K562 (cell line): ENCODE results near the gene CCT3. TPM values are rescaled to one million over a fixed set of nuclear protein-coding genes. Genes with fewer than 3 reads are reported as not detected.

ENCODE experiments used
- AFF1 ChIP-seq, 2 experiments: fragments of 450-650 bp; IDR thresholded peaks; 2 replicates each; pipeline ENCODE4 v1.6.1; 2018; ENCODE audit warnings: mild to moderate bottlenecking in 2 of 2, low read depth in 1 of 2; ENCODE audit not compliant: partially characterized antibody in 2 of 2
- GATAD2B ChIP-seq: fragments of 450-650 bp; IDR thresholded peaks from 2 replicates; pipeline ENCODE4 v1.6.1; 2017; ENCODE audit warnings: mild to moderate bottlenecking, borderline replicate concordance
- HDAC1 ChIP-seq, 2 experiments: fragments of 450-650 bp; IDR thresholded peaks; 2 replicates each; pipeline ENCODE4 v1.6.1; 2016 to 2017; ENCODE audit warnings: inconsistent platforms in 1 of 2, mild to moderate bottlenecking in 1 of 2, moderate library complexity in 1 of 2
- MAZ ChIP-seq, 2 experiments: fragments of 450-650 bp in 1 of 2; sonication (generic) in 1 of 2; formaldehyde crosslinking; IDR thresholded peaks in 1 of 2; conservative IDR thresholded peaks in 1 of 2; 2 replicates each; pipeline versions ENCODE4 v1.4.0 to v1.5.0; 2020; ENCODE audit warnings: mild to moderate bottlenecking in 1 of 2, missing genetic modification reagents in 1 of 2
- NFE2L1 ChIP-seq: fragments of 450-650 bp; IDR thresholded peaks from 2 replicates; pipeline ENCODE4 v1.6.1; 2016; ENCODE audit warnings: missing genetic modification characterization, low read depth, mild to moderate bottlenecking, missing compliant biosample characterization, moderate library complexity, borderline replicate concordance
- PCBP1 ChIP-seq: fragments of 200-400 bp; formaldehyde crosslinking; IDR thresholded peaks from 2 replicates; pipeline ENCODE4 v1.6.1; 2018; ENCODE audit warnings: mild to moderate bottlenecking, low read depth, low read length; ENCODE audit not compliant: poor library complexity, severe bottlenecking
- PCBP2 ChIP-seq: fragments of 200-400 bp; formaldehyde crosslinking; IDR thresholded peaks from 2 replicates; pipeline ENCODE4 v1.6.1; 2018; ENCODE audit warnings: low read length, low read depth, mild to moderate bottlenecking, moderate library complexity; ENCODE audit not compliant: poor library complexity, severe bottlenecking
- RBM34 ChIP-seq: fragments of 200-400 bp; formaldehyde crosslinking; IDR thresholded peaks from 2 replicates; pipeline ENCODE4 v1.6.1; 2018; ENCODE audit warnings: low read length, borderline replicate concordance; ENCODE audit not compliant: insufficient read depth
- RNF219 ChIP-seq: fragments of 250-450 bp; sonication (Bioruptor Pico); IDR thresholded peaks from 2 replicates; pipeline ENCODE4 v1.5.0; 2022; ENCODE audit warnings: mild to moderate bottlenecking
- SMC3 ChIP-seq: conservative IDR thresholded peaks from 2 replicates; pipeline ENCODE4 v1.6.1; 2011; ENCODE audit warnings: low read depth, low read length, improper control_type of control experiment; ENCODE audit not compliant: insufficient read depth
- U2AF1 ChIP-seq: fragments of 200-400 bp; formaldehyde crosslinking; optimal IDR thresholded peaks from 2 replicates; pipeline ENCODE3; 2017; ENCODE audit warnings: mild to moderate bottlenecking, low read depth, low read length, moderate library complexity
- XRCC5 ChIP-seq: fragments of 200-400 bp; formaldehyde crosslinking; IDR thresholded peaks from 2 replicates; pipeline ENCODE4 v1.6.1; 2017; ENCODE audit warnings: low read depth, mild to moderate bottlenecking, low read length
- ZHX1 ChIP-seq: fragments of 150-350 bp; conservative IDR thresholded peaks from 2 replicates; pipeline ENCODE4 v1.6.1; 2014; ENCODE audit warnings: low read length
- ZNF57 ChIP-seq: fragments of 450-650 bp; formaldehyde crosslinking; IDR thresholded peaks from 2 replicates; pipeline ENCODE4 v1.4.0; 2020; ENCODE audit warnings: mild to moderate bottlenecking, moderate library complexity
- polyA plus RNA-seq, 8 experiments: library from polyadenylated mRNA; depleted of rRNA in 4 of 8; stranded (reverse) in 5 of 8; unstranded in 3 of 8; fragments of >200 nt; fragmentation: Nextera tagmentation in 2 of 8; fragmentation: Illumina TruSeq in 1 of 8; extraction: Ambion mirVana in 2 of 8; extraction: Trizol in 1 of 8; gene quantifications; 2 replicates each; pipeline versions ENCODE4 v1.2.1 to v1.2.3, GENCODE V29; 2011 to 2014; ENCODE audit warnings: inconsistent platforms in 1 of 8, missing spikeins in 1 of 8
- total RNA-seq, 7 experiments: library from RNA; depleted of rRNA in 6 of 7; stranded (reverse); fragments of >200 nt in 6 of 7; fragmentation: Illumina TruSeq in 2 of 7; extraction: Trizol in 2 of 7; gene quantifications; 2 replicates each; pipeline versions ENCODE4 v1.2.1 to v1.2.3, GENCODE V29; 2011 to 2021; ENCODE audit warnings: low replicate concordance in 1 of 7
- TF ChIP-seq, protein P1 (sequence below), 3 experiments: IDR thresholded peaks in 2 of 3; conservative IDR thresholded peaks in 1 of 3; 2 replicates each; pipeline ENCODE4 v1.5.1; 2011 to 2012; ENCODE audit warnings: low read length in 3 of 3, mild to moderate bottlenecking in 3 of 3, control low read depth in 2 of 3, improper control_type of control experiment in 1 of 3, inconsistent platforms in 1 of 3, low read depth in 1 of 3, mixed read lengths in 1 of 3, moderate library complexity in 1 of 3; ENCODE audit not compliant: insufficient read depth in 2 of 3

The CCT3 gene
- total and polyA plus RNA-seq, 9 of the 15 experiments (the other 6 are each of a cell fraction or from before 2014, with no cell fraction given), result 475 to 1,167 (median 610) TPM

- TF ChIP-seq AFF1 (IDR thresholded peaks at IDR 0.05; ENCODE audit: low read depth in 1 of 2, partially characterized antibody in 2 of 2) (no peak), RNF219 (no peak), SMC3 (peak; percentile 38; the same call in 1 of the 2 replicates), HDAC1 (IDR thresholded peaks at IDR 0.05) (no peak), PCBP1 (no peak), MAZ (CRISPR knock-in tag; conservative IDR thresholded peaks at IDR 0.05 in 1 of 2, IDR thresholded peaks at IDR 0.05 in 1 of 2) (peak; percentile 32 to 58; a peak in 1 of 4 replicates), NFE2L1 (tag) (no peak), PCBP2 (no peak), XRCC5 (no peak), U2AF1 (no peak), RBM34 (no peak), GATAD2B (no peak), ZHX1 (no peak), ZNF57 (CRISPR knock-in tag) (no peak)
- TF ChIP-seq, protein P1, sequence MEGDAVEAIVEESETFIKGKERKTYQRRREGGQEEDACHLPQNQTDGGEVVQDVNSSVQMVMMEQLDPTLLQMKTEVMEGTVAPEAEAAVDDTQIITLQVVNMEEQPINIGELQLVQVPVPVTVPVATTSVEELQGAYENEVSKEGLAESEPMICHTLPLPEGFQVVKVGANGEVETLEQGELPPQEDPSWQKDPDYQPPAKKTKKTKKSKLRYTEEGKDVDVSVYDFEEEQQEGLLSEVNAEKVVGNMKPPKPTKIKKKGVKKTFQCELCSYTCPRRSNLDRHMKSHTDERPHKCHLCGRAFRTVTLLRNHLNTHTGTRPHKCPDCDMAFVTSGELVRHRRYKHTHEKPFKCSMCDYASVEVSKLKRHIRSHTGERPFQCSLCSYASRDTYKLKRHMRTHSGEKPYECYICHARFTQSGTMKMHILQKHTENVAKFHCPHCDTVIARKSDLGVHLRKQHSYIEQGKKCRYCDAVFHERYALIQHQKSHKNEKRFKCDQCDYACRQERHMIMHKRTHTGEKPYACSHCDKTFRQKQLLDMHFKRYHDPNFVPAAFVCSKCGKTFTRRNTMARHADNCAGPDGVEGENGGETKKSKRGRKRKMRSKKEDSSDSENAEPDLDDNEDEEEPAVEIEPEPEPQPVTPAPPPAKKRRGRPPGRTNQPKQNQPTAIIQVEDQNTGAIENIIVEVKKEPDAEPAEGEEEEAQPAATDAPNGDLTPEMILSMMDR (IDR thresholded peaks at IDR 0.05 in 2 of 3, conservative IDR thresholded peaks at IDR 0.05 in 1 of 3; ENCODE audit: insufficient read depth in 2 of 3, low read depth in 1 of 3, low read length in 3 of 3), result peak; percentile 75 to 90 (median 80)
Observed at GRCh38 chr1:156356875-156357534, 18.9 kb upstream of the CCT3 start (continued).
